Calu3 (cell line): ENCODE measurements around the gene FTCD. TPM values are rescaled to one million over a fixed set of nuclear protein-coding genes. Genes with fewer than 3 reads are reported as not detected.

Experiments
- BruUV-seq: library from RNA; stranded (reverse); fragments of 400-500 nt; replicated peaks from 2 replicates; lab custom pipeline; 2021; lab: Mats Ljungman, UMichigan
- CTCF ChIA-PET: fragments of 300-600 bp; sonication (Branson Sonifier 250); formaldehyde crosslinking; loops from one replicate; lab custom pipeline; 2022; ENCODE audit warnings: antibody characterized with exemption; lab: Charles Lee
- DNase-seq: peaks from one replicate; pipeline ENCODE4 v3.0.0; 2022
- H3K27ac Mint-ChIP-seq: one replicate; pipeline ENCODE4 v1.8.0; 2022; ENCODE audit warnings: mixed read lengths; ENCODE audit not compliant: unreplicated experiment
- H3K27me3 Mint-ChIP-seq: one replicate; pipeline ENCODE4 v1.8.0; 2022; ENCODE audit warnings: mixed read lengths; ENCODE audit not compliant: unreplicated experiment
- H3K36me3 Mint-ChIP-seq: one replicate; pipeline ENCODE4 v1.8.0; 2022; ENCODE audit warnings: mild to moderate bottlenecking, moderate library complexity, mixed read lengths; ENCODE audit not compliant: insufficient read depth, unreplicated experiment
- H3K4me1 Mint-ChIP-seq: one replicate; pipeline ENCODE4 v1.8.0; 2022; ENCODE audit warnings: mild to moderate bottlenecking, low read depth, mixed read lengths; ENCODE audit not compliant: unreplicated experiment
- H3K4me3 Mint-ChIP-seq: one replicate; pipeline ENCODE4 v1.8.0; 2022; ENCODE audit warnings: mild to moderate bottlenecking, low read depth, moderate library complexity, mixed read lengths; ENCODE audit not compliant: unreplicated experiment
- H3K9me3 Mint-ChIP-seq: one replicate; pipeline ENCODE4 v1.8.0; 2022; ENCODE audit warnings: low read depth, mixed read lengths; ENCODE audit not compliant: unreplicated experiment
- intact Hi-C: fragments of 100-400 bp; cut with micrococcal nuclease; formaldehyde crosslinking; loops from one replicate; pipeline ENCODE4 v1.10.0; 2022; ENCODE audit not compliant: unreplicated experiment
- total RNA-seq: library from RNA; stranded (reverse); gene quantifications from 2 replicates; pipeline ENCODE4 v1.2.3, GENCODE V29; 2022
- TF ChIP-seq, protein P1 (sequence below): fragments of 200-600 bp; IDR thresholded peaks from one replicate; pipeline ENCODE4 v1.8.0; 2022; ENCODE audit warnings: antibody characterized with exemption; ENCODE audit not compliant: unreplicated experiment

The FTCD gene
- total RNA-seq, 1 experiment from 2014 or later: 0.31 TPM

DNA sequence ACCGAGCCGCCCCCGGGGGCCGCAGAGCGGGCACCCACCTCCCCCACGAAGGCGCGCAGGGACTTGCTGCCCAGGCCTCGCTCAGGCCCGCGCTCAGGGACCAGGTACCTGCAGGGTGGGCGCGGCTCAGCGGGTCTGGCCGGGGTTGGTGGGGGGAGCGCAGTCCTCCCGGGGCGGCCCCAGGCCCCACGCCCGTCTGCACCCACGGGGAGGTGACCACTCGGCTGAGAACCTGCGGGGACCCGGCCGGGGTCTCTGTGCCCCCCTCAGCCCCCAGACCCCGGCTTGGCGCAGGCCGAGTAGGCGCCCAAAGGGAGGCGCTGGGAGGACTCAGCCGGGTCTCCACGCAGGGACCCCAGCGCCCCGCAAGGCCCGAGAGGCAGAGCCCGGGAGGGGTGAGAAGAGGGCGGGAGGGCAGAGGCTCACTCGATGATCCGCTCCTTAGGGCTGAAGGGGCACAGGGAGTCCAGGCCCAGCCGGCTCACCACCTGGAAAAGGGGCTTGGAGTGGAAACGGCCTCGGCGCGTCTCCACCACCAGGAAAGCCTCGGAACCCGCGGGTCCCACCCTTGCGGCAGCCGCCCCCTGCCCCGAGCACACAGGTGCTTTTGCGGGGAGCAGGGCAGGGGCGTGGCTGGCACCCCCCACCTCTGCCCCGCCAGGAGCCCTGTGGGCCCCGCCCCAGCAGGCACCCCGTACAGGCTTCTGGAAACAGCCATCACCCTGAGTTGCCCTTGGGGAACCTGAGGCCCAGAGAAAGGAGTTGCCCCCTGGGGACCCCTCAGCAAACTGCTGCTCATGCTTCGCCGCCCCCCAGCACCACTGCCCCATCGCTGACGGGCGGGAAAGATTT is 9.3 kb downstream of the FTCD start:
- no peaks in the 10 kb centered on the region for H3K9me3 Mint-ChIP-seq
- peaks cover 8% of the 10 kb centered on the region for H3K36me3 Mint-ChIP-seq
- intact Hi-C loops: loop anchor here (5.0 to 10.0 kb wide), 2 partner anchors 79 to 174 kb away; partner anchors contain the start of gene LSS
- H3K27ac Mint-ChIP-seq: no peak overlapping the region
- no peak overlapping the region for H3K4me3 Mint-ChIP-seq
- peaks cover 2% of the 10 kb centered on the region for H3K27me3 Mint-ChIP-seq
- no TSS peak for BruUV-seq
- CTCF ChIA-PET: no interaction called here
- TF ChIP-seq, protein P1, sequence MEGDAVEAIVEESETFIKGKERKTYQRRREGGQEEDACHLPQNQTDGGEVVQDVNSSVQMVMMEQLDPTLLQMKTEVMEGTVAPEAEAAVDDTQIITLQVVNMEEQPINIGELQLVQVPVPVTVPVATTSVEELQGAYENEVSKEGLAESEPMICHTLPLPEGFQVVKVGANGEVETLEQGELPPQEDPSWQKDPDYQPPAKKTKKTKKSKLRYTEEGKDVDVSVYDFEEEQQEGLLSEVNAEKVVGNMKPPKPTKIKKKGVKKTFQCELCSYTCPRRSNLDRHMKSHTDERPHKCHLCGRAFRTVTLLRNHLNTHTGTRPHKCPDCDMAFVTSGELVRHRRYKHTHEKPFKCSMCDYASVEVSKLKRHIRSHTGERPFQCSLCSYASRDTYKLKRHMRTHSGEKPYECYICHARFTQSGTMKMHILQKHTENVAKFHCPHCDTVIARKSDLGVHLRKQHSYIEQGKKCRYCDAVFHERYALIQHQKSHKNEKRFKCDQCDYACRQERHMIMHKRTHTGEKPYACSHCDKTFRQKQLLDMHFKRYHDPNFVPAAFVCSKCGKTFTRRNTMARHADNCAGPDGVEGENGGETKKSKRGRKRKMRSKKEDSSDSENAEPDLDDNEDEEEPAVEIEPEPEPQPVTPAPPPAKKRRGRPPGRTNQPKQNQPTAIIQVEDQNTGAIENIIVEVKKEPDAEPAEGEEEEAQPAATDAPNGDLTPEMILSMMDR: no peak
- peaks cover 11% of the 10 kb centered on the region for H3K4me1 Mint-ChIP-seq
- DNase-seq: no peak

DNA sequence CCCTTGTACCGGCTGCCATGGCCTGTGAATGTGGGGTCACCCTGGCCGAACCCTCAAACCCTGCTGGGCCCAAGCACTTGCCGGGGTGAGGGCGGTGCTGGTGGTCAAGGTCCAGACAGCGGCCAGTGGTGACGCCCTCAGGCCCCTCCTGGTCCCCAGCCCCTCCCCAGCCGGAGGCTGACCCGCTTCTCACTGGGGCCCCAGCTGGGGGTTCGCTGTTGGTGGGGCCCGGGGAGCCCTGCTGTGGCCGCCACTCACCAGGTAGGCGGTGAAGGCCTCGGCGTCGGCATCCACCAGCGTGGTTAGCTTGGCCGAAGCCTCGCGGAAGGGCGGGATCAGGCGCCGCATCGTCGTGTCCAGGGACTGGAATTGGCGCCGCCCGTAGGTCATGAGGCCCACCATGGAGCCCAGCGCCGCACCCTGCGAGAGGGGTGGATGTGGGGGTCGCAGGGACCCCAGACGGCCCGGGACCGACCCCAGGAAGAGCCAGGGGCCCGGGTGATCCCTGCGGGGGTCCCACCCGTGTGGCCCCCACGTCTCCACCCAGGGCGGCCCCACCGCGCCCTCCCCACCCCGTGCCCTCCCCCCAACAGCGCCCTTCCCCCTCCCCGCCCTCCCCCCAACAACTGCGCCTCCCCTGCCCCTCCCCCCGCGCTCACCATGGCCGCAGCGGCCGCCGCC is 10.1 kb downstream of the FTCD start:
- no peak overlapping the region for H3K27ac Mint-ChIP-seq
- intact Hi-C loops: loop anchor here (5.0 to 10.0 kb wide), 2 partner anchors 80 to 173 kb away; partner anchors contain the start of gene LSS
- H3K4me3 Mint-ChIP-seq: no peak overlapping the region
- H3K4me1 Mint-ChIP-seq: peaks cover 11% of the 10 kb centered on the region
- CTCF ChIA-PET: no interaction called here
- no peak for DNase-seq
- TF ChIP-seq, protein P1: no peak
- H3K27me3 Mint-ChIP-seq: peaks cover 9% of the 10 kb centered on the region
- peaks cover 8% of the 10 kb centered on the region for H3K36me3 Mint-ChIP-seq
- no TSS peak for BruUV-seq
- H3K9me3 Mint-ChIP-seq: no peaks in the 10 kb centered on the region

DNA sequence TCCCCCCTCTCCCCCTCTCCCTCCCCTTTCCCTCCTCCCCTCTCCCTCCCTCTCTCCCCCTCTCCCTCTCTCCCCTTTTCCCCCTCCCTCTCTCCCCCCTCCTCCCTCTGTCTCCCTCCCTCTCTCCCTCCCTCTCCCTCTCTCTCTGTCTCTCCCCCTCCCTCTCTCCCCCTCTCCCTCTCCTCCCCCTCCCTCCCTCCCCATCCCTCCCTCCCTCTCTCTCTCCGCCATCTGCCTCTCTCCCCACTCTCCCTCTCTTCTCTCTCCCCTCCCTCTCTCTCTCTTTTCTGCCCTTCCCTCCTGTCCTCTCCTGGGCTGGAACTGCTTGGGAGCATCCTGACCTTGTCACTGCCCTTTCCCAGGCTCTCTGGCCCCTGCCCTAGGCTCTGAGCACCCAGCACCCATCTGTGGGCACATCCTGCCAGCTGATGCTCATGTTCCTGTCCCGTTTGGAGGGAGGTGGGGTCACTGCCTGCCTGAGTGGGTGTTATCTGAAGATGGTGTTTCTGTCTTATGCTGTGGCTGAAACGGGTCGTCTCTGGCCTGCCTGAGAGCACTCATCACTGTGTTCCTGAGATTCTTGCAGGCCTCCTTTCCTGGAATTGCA is 10.8 kb downstream of the FTCD start:
- peaks cover 15% of the 10 kb centered on the region for H3K27me3 Mint-ChIP-seq
- DNase-seq: no peak
- intact Hi-C loops: loop anchor here (5.0 to 10.0 kb wide), 2 partner anchors 80 to 172 kb away; partner anchors contain the start of gene LSS
- peak overlapping the region; percentile 93 for H3K27ac Mint-ChIP-seq
- TF ChIP-seq, protein P1: no peak
- peak overlapping the region; percentile 65 for H3K4me3 Mint-ChIP-seq
- BruUV-seq: no TSS peak
- peaks cover 11% of the 10 kb centered on the region for H3K4me1 Mint-ChIP-seq
- H3K9me3 Mint-ChIP-seq: no peaks in the 10 kb centered on the region
- CTCF ChIA-PET: no interaction called here
- H3K36me3 Mint-ChIP-seq: peaks cover 8% of the 10 kb centered on the region
